ENCODE data around the gene CCSER1. TPM values are rescaled to one million over a fixed set of nuclear protein-coding genes. Genes with fewer than 3 reads are reported as not detected.

The CCSER1 gene
- total RNA-seq, 1 donor from 2014 or later, result 11.9 TPM

- Mint-ChIP-seq H3K36me3 (ENCODE audit: low read depth) (no peaks in the 10 kb centered on the region), H3K4me3 (no peak overlapping the region), H3K27ac (ENCODE audit: unreplicated experiment) (no peak overlapping the region)
Measured at GRCh38 chr4:90958256-90958895, 831.2 kb downstream of the CCSER1 start.

GRCh38 chr4:90960433-90960832 is 833.2 kb downstream of the CCSER1 start:
- H3K4me1 Mint-ChIP-seq, result peaks cover 3% of the 10 kb centered on the region

More at GRCh38 chr4:90958256-90958895, 831.2 kb downstream of the CCSER1 start:
- TF ChIP-seq CTCF (conservative IDR thresholded peaks at IDR 0.05), result no peak
- no peak for DNase-seq (ENCODE audit: low read depth, low spot score)
- no peaks in the 10 kb centered on the region for H3K9me3 Mint-ChIP-seq
- H3K4me1 Mint-ChIP-seq, result peaks cover 3% of the 10 kb centered on the region
- no peaks in the 10 kb centered on the region for H3K27me3 Mint-ChIP-seq (ENCODE audit: low read depth)

GRCh38 chr4:90960840-90961239 is 833.6 kb downstream of the CCSER1 start:
- Mint-ChIP-seq H3K27me3 (ENCODE audit: low read depth) (no peaks in the 10 kb centered on the region), H3K9me3 (no peaks in the 10 kb centered on the region), H3K27ac (ENCODE audit: unreplicated experiment) (no peak overlapping the region), H3K4me3 (no peak overlapping the region), H3K4me1 (peaks cover 3% of the 10 kb centered on the region), H3K36me3 (ENCODE audit: low read depth) (no peaks in the 10 kb centered on the region)
- no peak for TF ChIP-seq CTCF (conservative IDR thresholded peaks at IDR 0.05)
- DNase-seq (ENCODE audit: low read depth, low spot score), result no peak

More at GRCh38 chr4:90960433-90960832, 833.2 kb downstream of the CCSER1 start:
- no peak overlapping the region for H3K4me3 Mint-ChIP-seq
- no peaks in the 10 kb centered on the region for H3K36me3 Mint-ChIP-seq (ENCODE audit: low read depth)
- H3K9me3 Mint-ChIP-seq, result no peaks in the 10 kb centered on the region
- no peak for TF ChIP-seq CTCF (conservative IDR thresholded peaks at IDR 0.05)
- no peak for DNase-seq (ENCODE audit: low read depth, low spot score)
- no peaks in the 10 kb centered on the region for H3K27me3 Mint-ChIP-seq (ENCODE audit: low read depth)
- H3K27ac Mint-ChIP-seq (ENCODE audit: unreplicated experiment), result no peak overlapping the region

DNA sequence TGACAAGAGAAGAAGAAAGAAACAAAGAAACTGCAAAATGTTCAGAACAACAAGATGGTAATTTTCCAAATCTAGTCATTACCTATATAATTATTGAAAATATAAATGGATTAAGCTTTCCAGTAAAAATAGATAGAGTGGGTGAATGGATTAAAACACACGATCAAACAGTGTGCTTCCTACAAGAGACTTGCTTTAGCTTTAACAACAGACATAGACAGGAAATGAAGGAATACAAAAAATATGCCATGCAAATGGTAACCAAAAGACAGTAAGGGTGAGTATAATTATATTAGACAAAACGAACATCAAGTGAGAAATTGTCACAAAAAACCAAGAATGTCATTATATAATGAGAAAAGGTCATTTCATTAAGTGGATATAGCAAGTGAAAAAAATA is 842.8 kb downstream of the CCSER1 start:
- no peak for DNase-seq (ENCODE audit: low read depth, low spot score)
- no peak for TF ChIP-seq CTCF (conservative IDR thresholded peaks at IDR 0.05)
- H3K27ac Mint-ChIP-seq (ENCODE audit: unreplicated experiment), result no peak overlapping the region
- H3K9me3 Mint-ChIP-seq, result peaks cover 6% of the 10 kb centered on the region
- no peaks in the 10 kb centered on the region for H3K27me3 Mint-ChIP-seq (ENCODE audit: low read depth)
- H3K4me3 Mint-ChIP-seq, result no peak overlapping the region
- no peaks in the 10 kb centered on the region for H3K4me1 Mint-ChIP-seq
- no peaks in the 10 kb centered on the region for H3K36me3 Mint-ChIP-seq (ENCODE audit: low read depth)

- H3K4me1 Mint-ChIP-seq, result no peaks in the 10 kb centered on the region
- peaks cover 2% of the 10 kb centered on the region for H3K9me3 Mint-ChIP-seq
- no peak for DNase-seq (ENCODE audit: low read depth, low spot score)
- TF ChIP-seq CTCF (conservative IDR thresholded peaks at IDR 0.05), result no peak
- H3K36me3 Mint-ChIP-seq (ENCODE audit: low read depth), result no peaks in the 10 kb centered on the region
- H3K27me3 Mint-ChIP-seq (ENCODE audit: low read depth), result no peaks in the 10 kb centered on the region
- H3K4me3 Mint-ChIP-seq, result no peak overlapping the region
- H3K27ac Mint-ChIP-seq (ENCODE audit: unreplicated experiment), result no peak overlapping the region
Measured at GRCh38 chr4:90977726-90978125, 850.5 kb downstream of the CCSER1 start.
